NCI-H510A treated with DMSO at 0.1 percent for 48 hours (cell line): ENCODE results near the gene ADARB2.
A peak's percentile ranks its signal among the peaks of the same experiment; 100 is the strongest.
"Not testable (repeated sequence)": the region's sequence is repeated elsewhere in the genome, so short reads cannot be mapped to it uniquely, and the experiment has no call there.

Source experiments
- DNase-seq: peaks from one replicate; lab custom pipeline; 2025; lab: John Stamatoyannopoulos, UW

The ADARB2 gene

GRCh38 chr10:1546431-1547110 is 190.8 kb downstream of the ADARB2 start:
- no peak for DNase-seq

DNA sequence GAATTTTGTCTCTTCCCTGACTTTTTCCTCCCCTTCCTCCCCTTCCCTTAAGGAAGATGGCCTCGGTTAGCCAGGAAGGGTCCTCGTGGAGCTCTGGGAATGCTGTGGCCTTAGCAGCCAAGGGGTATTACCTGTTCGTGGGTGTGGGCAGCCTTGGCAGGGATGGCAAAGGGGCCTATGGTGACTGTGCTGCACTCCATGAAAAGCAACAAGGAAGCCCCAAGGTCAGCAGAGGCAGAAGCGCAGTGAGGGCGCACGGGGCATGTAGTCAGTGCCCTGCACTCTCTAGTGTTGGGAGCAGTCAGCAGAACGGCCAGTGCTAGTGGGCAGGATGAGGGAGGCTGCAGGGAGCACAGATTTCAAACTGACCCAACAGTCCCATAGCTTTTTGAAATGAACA is 191.8 kb downstream of the ADARB2 start:
- no peak for DNase-seq

DNA sequence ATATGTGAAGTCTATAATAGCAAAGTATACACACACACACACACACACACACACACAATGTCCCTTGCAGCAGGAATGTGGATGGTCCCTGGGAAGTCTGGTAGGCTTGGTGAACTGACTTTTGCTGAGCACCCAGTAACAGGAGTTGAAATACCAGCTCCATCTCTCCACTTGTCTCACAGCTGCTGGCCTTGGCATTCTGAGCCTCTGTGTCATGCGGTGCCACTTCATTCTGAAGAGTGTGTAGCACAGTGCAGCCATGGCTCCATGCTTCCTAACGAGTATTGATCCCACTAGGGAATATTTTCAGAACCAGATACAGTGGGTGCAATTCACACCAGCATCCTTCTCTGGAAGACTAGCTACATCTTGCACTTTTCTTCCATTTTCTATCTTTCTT is 192.4 kb downstream of the ADARB2 start:
- peak; percentile 52 for DNase-seq

- no peak for DNase-seq
Measured at GRCh38 chr10:1544209-1544673, 193.1 kb downstream of the ADARB2 start.

GRCh38 chr10:1543596-1543995 is 193.7 kb downstream of the ADARB2 start:
- no peak for DNase-seq

DNA sequence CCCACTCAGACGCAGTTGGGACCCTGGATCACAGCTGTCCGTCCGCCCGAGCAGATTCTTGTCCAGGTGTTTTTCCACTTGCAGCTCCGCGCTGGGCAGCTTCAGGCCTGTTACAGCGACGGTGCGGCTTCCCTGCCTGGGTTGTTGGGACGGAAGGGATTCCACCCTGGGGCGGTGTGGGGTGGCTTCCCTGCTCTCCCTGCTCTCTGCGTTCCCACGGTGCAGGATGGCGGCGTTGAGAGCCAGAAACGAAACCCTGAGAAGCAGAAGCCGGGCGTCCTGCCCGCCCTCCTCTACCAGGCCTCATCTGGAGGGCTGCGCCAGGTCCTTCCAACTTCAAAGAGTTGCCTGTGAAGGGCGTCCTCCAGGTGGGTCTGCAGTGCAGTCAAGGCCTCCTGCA is 194.4 kb downstream of the ADARB2 start:
- DNase-seq = no peak

GRCh38 chr10:1540144-1540543 is 197.2 kb downstream of the ADARB2 start:
- DNase-seq = no peak

DNA sequence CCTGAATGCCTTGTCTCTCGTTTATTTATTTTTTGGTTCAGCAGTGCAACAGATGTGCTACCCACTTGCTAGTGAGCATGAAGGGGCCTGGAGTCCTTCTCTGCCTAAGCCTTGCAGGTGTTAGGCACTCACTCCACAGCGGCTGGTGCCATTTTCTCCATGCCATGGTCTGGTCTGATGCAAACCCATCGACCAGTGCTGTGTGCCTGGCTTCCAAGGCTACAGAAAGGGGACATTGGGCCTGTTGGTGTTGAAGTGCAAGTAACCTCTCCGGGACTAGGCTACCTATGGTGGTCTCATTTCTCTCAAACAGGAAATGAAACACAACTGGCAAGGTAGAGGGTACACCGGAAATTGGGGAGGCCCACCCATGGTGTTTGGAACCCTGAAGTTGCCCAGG is 198.1 kb downstream of the ADARB2 start:
- DNase-seq = no peak

DNA sequence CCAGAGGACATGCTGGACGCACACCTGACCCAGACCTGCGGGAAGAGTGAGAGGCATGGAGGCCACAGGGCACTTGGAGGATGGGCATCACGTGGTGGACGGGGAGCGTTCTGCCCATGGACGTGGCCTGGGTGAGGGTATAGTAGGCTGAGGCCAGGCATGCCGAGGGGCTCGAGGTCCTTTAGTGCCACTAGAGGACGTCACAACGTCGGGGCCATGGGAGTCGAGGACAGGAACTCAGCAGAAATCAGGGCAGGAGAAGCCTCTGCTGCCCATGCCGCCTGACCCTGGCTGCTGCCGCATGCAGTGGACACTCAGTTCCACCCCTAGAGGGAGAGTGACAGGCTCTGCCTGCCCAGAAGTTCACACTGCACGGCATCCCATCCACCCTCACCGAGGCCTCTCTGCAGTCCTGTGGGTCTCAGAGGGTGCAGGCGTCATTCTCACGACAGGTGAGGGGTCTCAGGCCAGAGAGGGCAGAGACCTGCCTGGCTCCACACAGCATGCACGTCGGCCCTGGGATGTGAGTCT is 198.7 kb downstream of the ADARB2 start:
- DNase-seq = no peak

DNA sequence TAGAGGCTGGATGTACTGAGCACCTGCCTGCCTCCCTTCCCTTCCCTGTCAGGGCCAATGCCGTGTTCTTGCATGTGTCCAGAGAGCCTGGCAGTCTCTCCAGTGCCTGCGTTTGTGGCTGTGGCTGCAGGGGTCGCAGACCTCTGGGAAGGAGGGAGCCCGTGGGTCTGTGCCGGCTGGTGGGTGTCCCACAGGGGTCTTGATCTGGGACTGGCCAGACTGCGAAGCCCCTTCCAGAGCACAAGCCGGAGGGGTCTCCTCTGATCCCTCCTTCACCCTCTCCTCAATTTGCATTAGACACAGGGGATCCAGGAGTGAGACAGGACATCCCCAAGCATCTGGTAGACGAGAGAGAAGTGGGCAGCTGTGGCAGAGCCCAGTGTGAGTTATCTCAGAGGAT is 199.2 kb downstream of the ADARB2 start:
- no peak for DNase-seq

- not testable (repeated sequence) for DNase-seq
Measured at GRCh38 chr10:1537449-1537848, 199.9 kb downstream of the ADARB2 start.

GRCh38 chr10:1536341-1536740 is 201.0 kb downstream of the ADARB2 start:
- DNase-seq = no peak

GRCh38 chr10:1535301-1535965 is 201.9 kb downstream of the ADARB2 start:
- no peak for DNase-seq

GRCh38 chr10:1534820-1535219 is 202.5 kb downstream of the ADARB2 start:
- no peak for DNase-seq

DNA sequence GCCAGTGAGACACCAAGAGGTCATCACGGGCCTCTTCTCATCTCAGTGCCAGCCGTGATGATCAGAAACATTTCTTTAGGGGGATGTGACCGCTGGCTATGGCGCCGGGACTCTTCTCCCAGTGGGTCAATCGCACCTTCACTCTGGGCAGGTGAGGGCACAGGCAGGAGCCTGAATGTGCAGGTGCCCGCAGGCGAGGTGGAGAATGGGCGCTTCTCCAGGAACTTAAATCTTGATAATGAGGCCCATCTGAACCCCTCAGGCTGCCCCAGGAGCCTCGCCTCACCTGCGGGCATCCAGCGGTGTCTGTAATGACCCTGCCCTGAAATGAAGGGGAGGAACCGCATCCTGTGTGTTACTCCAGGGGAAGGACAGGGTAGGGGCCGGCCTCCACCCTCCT is 204.7 kb downstream of the ADARB2 start:
- no peak for DNase-seq

DNA sequence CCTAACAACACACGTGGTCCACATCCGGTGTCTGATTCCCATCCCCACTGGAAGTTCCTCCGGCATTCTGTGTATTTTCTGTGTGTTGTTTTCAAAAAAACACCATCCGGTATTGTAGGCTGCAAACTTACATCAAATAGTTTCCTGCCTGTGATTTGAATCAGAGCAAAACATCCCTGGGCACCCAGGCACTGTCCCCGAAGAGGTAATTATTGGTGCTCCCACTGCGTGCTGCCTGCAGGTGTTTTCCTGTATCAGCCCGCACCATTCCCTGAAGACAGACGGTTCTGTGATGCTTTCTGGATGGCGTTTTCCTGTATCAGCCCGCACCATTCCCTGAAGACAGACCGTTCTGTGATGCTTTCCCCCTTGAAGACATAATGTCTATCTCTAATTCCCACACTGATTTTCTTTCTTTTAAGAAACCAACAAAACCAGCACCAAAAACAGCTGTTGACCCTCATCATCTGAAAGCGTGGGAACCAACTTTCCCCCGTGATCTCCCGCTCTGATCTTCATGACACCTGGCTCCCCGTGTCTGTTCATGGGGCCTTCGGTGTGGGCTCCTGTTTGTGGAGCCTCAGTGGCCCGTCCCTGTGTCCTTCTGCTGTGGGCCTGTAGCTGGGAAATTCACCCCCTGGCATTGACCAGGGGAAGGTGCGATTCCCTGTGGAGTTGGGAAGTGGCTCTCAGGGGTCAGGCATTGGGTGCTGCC is 205.3 kb downstream of the ADARB2 start:
- no peak for DNase-seq

DNA sequence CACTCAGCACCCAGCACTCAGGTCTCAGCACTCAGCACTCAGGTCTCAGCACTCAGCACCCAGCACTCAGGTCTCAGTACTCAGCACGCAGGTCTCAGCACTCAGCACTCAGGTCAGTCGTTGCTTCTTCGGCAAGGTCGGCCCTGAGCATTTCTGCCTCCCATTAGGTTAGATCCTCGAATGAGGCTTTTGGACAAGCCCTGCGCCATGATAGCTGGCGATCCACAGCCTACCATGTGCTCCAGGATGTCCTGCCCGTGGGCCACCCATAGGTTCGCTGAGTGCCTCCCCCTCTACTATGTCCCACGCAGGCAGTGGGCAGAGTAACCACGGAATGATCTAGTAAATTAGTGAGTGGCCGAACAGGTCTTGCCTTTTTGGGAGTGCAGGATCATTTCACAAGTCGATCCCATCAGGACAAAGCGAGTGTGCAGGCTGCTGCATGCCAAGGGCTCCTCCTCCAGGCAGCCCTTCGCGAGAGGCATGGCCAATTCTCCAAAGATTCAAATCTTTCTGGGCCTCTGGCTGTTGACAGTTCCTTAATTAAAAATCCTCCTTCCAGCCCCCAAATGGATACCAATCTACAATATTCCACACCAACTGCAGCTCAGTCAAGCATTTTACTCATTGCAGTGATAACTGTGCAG is 206.3 kb downstream of the ADARB2 start:
- no peak for DNase-seq

DNA sequence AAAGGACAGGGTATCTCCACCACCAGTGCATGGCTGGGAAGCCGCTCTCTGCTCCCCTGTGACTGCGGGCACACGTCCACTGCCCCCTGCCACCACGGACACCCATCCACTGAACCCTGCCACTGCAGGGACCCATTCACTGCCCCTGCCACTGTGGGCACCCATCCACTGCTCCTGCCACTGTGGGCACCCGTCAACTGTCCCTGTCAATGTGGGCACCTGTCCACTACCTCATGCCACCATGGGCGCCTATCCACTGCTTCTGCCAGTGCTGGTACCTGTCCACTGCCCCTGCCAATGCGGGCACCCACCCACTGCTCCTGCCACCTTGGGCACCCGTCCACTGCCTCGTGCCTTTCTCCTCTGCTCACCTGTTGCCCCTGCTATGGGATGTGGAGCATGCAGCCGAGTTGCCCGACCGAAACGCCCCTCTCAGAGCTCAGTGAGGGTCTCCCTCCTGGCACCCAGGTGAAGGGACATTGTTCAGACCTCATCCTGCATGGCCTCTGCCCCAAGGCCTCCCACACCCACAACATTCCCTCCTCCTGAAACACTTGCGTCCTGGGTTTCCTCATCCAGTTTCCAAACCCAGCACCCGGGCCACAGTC is 207.4 kb downstream of the ADARB2 start:
- no peak for DNase-seq

DNA sequence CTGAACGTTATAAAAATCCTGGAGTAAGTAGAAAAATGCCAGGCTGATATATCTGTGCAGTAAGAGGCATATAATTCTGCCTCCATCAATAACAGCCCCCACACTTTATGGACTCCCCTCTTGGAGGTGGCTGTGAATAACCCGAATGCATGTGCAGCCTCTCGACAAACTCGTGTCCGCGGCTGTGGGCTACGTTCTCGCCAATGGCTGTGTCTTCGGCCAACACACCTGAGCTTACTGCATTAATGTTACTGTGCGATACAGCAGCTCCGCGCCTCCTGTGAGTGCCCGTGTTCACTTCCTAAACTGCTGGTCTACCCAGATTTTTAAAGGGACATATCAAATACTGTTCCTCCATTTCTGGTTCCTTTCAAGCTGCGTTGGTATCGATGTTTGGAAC is 209.4 kb downstream of the ADARB2 start:
- DNase-seq = no peak

DNA sequence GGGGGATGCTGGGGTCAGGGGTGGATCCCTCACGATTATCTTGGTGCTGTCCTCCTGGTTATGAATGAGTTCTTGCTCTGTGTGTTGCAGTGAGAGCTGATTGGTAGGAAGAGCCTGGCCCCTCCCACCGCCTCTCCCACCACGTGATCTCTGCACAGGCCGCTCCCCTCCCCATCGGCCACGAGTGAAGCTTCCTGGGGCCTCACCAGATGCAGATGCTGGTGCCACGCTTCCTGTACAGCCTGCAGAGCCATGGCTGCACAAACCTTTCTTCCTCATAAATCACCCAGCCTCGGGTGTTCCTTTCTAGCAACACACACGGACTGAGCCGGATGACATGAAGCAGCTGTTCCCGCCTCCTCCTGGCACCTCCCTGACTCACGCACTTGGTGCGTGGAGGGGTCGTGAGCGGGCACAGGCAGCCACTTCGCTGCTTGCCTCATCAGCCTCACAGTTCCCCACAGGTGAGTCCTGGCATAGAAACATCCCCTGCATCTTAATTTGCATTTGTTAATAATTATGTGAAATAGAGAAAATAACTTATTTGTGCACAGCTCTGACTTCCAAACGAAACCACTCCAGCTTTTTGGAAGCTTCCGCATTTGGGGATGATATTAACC is 210.8 kb downstream of the ADARB2 start:
- DNase-seq = peak; percentile 88

DNA sequence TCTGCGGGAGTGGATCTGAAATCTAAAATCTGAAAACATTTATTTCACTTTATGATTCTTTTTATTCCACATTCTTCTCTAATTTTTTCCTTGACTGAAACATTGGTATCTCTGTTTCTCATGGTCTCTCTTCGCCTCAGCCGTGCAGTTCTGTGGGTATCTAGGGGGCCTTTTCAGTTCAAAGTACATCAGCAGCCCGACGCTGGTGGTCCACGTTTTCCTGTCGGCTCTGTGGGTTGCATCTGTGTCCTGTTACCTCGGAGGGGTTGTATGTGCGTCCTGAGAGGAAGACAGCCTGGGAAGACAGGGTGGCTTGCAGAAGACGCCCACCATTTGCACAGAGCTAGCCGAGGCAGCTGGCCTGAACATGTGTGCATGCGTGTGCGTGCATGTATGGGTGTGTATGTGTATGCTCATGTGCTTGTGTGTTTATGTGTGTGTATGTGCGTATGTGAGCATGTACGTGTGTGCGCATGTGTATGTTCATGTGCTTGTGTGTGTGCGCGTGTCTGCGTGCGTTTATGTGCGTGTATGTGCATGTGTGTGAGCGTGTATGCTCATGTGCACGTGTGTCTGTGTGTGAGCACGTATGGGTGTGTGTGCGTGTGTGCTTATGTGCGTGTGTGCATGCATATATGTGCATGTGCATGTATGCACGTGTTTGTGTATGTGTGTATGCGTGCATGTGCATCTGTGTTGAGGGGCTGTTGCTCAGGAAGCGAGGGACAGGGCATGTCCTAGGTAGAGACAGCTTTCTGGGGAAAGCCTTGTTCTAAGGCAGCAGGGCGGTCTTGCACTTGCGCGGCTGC is 211.8 kb downstream of the ADARB2 start:
- DNase-seq = no peak
